NCI-H524 treated with DMSO at 0.1 percent for 48 hours (cell line): ENCODE results near the gene NHLRC4.

Source experiments
- DNase-seq: peaks from one replicate; lab custom pipeline; 2025; lab: John Stamatoyannopoulos, UW

NHLRC4 gene, protein sequence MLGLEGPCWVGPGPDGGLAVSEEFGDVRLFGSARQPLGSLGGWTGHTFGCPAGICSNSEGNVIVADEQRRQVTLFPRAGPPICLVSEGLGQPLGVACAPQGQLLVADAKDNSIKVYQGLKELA

DNA sequence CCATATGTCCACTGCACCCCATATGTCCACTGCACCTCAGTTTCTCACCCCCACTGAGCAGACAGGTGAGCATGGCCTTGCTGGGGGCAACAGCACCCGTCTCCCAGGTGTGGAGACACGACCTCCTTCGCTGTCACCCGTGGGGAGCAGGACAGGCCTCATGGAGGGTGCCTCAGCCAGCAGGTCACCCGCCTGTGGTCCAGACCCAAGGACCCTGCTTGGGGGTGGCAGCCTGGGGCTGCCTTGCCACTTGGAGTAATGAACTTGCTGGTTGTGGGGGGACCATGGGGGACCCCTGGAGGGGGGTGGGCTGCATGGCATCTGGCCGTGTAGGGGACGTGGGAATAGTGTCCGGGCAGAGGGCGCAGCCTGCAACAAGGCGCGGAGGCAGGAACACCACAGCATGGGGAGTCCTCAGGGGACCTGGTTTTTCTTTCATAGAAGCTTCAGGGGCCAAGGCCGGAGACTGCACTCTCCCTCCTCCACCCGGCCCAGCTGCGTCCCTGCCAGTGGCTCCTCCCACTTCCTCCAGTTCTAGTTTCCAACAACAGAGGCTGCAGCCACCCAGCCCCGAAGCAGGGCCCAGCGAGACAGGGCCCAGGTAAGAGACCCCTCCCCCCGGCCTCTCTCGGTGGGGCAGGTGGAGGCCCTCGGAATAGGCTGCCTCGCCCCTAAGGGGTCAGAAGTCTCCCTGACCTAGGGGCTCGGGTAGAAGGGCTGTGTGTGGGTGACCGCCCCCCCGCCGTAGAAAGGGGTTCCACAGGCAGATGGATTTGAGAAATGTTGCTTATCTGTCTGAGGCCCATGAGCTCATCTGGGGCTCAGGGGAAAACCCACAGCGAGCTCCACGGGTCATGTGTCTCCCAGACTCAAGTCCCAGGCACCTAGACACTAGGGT, at the start of gene NHLRC4:
TSS of gene NHLRC4 (plus strand) at position 531 of the 898 bp plus-strand sequence. CDS start 1,043 bp downstream, outside the sequence.
- no peak for DNase-seq

DNA sequence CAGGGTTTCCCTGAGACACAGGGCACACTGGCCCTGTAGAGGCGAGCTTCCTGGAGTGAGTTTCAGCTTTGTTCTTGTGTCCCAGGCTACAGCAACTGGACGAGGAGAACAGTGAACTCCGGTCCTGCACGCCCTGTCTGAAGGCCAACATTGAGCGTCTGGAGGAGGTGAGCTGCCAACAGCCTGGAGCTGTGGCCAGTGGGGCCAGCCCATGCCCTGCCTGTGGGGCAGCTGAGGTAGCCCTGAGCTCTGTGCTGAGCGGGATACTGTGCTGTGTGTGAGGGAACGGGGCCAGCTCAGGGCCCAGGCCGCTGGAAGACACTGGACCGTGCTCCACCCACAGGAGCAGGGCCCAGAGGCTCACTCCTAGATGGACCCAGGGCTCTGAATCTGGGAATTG, 47.9 kb upstream of the NHLRC4 start:
- DNase-seq, result no peak

DNA sequence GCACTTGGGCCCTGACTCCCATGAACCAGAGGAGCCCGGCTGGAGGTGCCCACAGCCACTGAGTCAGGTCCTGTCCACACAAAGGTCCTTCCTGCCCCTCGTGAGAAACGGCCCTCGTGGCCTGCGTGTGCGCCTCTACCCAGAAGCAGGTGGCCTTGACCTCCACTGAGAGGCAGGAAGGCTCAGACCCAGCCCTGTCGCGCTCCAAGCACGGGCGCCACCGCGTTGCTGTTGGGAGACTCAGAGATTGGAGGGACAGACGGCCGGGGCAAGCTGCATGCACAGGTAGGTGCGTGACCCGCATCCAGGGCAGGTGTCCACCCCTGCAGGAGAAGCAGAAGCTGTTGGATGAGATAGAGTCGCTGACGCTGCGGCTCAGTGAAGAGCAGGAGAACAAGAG, 47.4 kb upstream of the NHLRC4 start:
- no peak for DNase-seq

DNA sequence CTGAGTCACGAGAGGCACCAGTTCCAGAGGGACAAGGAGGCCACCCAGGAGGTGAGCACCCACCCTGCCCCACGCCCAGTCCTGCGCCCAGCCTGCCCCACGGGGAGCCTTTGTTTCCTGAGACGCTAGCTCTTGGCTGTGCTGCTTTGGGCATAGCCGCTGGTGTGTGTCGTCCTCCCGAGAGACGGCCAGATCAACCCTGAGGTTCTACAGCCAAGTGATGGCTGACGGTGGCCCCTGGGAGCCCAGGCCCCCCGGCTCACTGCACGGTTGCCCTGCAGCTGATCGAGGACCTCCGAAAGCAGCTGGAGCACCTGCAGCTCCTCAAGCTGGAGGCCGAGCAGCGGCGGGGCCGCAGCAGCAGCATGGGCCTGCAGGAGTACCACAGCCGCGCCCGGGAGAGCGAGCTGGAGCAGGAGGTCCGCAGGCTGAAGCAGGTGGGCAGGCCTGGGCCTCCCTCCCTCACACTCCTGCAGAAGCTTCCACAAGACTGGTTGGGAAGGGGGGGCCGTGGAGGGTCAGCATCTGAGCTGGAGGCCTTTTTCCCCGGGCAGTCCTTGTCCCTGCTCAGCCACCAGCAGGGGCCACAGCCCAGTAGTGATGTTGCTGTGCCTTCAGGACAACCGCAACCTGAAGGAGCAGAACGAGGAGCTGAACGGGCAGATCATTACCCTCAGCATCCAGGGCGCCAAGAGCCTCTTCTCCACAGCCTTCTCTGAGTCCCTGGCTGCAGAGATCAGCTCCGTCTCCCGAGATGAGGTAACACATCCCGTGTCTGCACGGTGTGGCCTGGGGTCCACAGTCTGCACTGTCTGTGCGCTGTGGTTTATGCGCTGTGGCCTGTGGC, 46.7 kb upstream of the NHLRC4 start:
- DNase-seq, result no peak

DNA sequence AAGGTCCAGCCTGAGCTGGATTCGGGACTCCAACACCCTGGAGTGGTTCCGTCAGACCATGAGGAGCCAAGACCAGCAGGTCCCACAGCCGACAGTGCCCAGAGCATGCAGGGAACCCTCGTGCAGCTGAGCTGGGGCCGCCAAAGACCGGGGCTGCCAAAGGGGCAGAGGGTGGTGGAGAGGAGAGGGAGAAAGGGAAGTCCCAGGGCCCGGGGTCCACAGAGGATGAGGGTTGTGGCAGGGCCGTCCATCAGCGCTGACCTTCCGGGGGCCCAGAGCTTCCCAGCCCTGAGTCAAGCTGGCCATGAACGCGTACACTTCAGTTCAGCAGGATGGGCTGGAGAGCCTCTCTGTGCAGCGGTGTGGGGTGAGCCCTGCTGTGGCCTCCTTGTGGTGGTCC, 46.0 kb upstream of the NHLRC4 start:
- no peak for DNase-seq

DNA sequence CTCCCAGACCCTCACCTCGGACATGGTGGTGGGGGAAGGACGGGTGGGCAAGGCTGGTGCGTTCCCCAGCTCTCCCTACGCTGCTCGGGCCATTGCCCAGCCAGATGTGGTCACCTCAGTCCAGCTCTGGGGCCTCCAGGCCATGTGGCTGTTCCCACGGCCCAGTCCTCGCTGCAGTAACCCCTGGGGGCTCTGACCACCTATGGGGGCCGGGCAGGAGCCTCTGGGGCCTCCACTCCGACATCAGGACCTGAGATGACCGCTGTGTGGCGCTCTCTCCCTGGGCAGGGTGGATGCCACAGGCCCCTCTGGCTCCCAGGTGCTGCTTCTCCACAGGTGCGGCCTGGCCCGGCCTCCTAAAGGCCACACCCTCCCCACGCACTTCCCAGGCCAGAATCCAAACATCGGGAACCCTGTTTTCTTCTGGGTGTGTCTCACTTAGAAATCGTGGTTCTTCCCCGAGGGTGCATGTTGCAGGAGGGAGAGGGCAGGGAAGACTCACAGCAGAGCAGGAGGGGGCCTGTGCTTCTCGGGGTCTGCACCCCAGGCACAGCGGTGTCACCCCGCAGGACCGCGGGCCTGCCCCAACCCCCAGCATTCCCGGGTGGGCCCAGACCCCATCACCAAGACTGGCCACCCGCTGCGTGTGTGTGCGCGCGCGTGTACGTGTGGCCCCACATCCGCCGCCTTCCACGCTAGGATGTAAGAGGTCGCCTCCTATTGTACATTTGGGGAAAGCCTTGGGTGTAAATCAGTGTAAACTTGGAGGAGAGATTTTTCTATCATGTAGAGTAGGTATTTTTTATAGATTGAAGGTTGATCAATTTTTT, 45.2 kb upstream of the NHLRC4 start:
- no peak for DNase-seq

DNA sequence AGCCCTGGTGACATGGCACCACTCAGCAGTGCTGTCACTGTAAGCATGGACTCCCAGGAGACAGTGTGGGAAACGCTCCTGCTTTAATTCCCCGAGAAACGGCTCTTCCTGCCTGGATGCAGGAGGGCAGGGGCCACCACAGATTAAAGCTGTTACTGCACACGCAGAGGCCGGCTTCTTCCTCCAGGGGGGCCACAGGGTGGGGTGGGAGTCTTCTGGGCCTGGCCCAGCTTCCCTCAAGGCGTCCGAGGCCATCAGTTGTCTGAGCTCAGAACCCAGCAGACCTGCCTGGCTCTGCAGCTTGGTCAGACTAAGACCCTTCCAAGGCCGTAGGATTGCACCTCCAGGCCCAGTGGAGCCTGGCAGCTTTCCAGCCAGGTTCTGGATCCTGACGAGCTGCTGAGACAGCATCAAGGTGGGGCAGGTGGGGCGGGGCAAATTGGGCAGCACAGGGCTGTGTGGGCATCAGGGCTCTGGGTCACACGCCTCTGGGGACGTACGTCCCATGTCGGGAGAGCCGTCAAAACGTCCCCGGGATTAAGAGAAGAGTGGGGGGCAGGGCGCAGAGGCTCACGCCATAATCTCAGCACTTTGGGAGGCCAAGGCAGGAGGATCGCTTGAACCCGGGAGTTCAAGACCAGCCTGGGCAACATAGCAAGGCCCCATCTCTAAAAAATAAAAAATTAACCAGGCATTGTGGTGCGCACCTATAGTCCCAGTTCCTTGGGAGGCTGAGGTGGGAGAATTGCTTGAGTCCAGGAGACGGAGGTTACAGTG, 44.3 kb upstream of the NHLRC4 start:
- no peak for DNase-seq

DNA sequence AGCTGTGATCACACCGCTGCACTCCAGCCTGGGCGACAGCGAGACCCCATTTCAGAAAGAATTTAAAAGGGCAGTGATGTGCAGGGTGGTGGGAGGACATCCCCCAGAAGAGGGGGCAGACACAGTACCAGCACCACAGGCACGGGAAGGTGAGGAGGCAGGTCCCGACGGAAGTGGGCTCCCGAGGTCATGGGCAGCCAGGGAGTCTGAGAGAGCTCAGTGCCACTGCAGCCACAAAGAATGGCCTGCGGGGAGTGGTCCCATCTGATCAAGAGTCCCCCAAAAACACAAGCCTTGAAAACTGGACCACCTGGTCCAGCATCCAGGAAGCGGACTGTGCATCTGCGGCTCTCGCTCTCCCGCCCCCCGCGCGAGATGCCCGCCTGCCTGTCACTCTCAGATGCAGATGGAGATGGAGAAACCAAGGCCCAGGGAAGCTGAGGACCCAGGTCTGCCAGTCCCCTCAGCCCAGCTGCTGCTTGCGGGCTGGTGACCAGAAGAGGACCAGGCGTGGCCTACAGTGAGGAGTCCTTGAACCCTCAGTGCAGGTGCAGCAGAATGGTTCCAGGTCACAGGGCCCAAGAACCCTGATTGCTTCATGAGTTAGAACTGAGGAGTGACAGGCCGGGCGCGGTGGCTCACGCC, 43.6 kb upstream of the NHLRC4 start:
- no peak for DNase-seq

DNA sequence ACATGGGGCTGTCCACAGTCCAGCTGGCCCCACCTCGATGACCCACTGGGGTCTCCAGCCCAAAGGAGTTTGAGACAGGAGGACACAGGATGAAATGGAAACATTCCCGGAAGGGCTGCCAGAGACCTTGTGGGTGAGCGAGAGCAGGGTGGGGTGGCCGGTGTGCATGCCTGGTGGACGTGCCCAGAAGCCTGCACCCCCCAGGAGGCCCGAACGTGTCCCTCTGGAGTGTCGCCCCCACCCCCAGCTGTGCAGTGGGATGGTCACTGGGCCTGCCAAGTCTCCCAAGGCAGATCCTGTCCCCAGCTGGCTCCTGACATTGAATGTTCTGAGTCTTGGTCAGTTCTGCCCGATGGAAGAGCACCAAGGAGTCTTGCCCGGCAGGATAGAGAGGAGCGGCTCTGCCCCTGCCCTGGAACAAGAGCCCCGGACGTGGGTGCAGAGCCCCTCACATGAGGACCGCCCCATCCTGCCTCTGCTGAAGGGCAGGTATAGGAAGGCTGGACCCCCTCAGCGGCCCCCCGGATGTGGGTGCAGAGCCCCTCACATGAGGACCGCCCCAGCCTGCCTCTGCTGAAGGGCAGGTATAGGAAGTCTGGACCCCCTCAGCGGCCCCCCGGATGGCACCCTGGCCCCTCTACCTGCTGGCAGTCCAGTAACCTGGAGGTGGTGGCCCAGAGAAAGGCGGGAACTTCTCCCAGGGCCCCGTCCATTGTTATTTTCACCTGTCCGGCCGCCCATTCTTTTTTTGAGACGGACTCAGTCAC, 42.3 kb upstream of the NHLRC4 start:
- no peak for DNase-seq

DNA sequence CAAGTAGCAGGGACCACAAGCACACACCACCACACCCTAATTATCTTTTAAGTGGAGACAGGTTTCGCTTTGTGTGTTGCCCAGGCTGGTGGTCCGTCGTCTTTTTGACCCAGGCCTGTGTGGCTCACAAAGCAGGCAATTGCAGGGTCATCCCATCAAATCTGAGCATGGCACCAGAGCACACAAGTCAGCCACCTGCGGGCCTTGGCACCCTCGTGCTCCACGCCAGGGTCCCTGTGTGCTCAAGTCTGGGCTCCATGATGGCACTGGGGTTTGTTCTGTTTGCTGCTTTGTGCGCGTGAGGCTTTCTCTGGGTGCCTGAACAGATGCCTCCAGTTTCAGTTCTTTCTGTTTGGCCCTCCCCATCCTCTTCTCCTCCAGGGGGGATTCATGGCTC, 41.7 kb upstream of the NHLRC4 start:
- no peak for DNase-seq

DNA sequence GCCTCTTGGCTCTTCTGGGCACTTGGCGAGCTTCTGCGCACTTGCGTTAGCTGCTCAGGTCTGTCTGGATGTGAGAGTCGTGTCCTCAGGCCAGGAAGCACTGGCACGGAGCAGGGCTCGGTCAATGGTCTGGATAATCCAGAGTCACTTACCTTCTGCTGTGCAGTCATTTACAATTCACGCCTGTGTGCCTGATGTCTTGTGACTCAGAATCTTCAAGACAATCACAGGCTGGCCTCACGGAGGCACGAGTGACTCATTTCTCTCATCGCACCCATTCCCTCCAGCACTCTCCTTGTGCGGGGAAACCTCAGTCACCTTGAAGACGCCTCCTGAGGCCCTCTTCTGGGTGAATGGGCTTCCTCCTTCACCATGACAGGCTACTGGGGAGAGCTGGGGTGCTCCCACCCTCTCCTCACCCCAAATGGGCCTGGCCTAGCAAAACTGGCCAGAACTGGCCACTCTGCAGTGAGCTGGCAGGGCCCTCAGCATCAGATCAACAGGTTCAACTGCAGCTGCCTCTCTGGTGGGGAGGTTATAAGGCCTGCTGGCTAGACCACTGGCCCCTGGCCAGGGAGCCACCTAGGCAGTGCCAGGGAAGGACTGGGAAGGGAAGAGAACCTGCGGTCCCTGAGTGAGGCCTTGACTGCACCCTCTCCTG, 41.2 kb upstream of the NHLRC4 start:
- DNase-seq, result no peak

DNA sequence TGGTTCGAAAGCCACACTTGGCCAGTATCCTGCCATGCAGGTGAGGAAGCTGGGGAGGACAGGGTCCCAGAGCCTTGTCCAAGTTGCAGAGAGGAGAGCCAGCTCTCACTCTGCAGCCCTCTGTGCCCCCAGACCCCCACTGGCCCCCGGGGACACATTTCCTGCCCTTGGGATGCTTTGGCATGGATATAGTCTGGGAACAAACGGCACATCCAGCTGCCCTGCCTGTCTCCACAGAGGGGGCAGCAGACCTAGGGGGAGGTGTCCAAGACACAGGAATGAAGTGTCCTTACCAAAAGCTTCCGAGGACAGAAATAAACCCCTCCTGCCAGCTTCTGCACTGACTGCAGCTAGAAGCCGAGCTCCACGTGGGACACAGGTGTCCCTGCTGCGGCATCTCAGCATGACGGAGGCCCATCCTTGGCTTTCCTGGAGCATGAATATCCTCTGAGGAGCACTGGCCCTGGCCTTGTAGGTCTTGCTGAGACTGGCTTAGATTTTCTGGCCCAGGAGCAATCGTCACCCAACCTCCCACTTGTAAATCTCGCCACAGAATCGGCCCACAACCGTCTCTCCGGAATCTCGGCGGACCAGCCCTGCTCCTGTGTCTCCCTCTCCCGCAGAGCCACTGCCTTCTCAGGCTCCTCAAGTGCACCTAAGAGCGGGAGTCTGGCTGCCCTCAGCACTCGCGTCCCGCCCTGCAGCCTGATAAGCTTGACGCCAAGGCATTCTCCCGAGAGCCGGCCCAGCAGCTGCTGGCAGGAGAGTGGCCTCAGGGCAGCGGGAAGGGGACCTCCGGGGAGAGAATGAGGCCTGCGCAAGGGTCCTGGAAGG, 40.4 kb upstream of the NHLRC4 start:
- no peak for DNase-seq

DNA sequence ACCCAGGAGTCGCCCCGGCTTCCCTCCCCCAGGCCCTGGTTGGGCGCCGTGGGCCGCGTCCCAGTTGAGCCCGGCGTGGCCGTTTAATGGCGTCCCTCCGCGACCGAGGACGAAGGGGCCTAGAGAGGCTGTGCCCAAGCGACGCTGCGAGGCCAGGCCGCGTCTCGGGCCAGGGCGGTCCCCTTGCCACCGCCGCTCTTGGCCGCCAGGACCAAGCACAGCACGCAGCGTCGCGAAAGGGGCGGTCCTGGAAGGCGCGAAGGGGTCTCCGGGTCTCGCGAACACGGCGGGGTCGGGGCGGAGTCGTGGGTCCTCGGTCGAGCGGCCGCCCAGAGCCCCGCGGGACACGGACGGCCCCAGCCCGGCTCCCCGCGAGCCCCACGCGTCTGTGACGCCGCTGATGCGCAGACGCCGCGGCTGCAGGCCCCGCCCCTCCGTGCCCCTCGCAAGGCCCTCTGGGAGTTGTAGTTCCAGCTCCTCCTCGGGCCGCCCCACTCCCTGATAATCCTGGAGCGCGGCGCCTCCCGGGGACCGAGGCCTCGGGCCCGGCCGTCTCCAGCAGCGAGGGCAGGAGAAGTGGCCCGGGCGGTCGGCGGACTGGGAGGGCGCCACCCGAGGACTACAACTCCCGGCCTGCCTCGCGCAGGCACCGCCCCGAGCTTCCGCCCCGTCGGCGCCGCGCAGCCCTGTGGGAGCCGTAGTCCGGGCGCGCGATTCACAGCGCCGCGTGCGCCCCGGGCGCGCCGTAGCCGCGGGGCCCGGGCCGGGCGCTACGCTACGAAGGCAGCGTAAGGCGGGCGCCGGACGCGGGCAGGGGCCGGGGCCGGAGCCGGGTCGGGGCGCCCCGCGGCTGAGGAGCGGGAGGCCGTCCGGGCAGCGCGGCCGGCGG, 39.5 kb upstream of the NHLRC4 start, which contains the start of gene CAPN15:
TSS of gene CAPN15 (plus strand) at position 698 of the 889 bp plus-strand sequence. CDS start 19,127 bp downstream, outside the sequence.
- DNase-seq, result peak; percentile 50

DNA sequence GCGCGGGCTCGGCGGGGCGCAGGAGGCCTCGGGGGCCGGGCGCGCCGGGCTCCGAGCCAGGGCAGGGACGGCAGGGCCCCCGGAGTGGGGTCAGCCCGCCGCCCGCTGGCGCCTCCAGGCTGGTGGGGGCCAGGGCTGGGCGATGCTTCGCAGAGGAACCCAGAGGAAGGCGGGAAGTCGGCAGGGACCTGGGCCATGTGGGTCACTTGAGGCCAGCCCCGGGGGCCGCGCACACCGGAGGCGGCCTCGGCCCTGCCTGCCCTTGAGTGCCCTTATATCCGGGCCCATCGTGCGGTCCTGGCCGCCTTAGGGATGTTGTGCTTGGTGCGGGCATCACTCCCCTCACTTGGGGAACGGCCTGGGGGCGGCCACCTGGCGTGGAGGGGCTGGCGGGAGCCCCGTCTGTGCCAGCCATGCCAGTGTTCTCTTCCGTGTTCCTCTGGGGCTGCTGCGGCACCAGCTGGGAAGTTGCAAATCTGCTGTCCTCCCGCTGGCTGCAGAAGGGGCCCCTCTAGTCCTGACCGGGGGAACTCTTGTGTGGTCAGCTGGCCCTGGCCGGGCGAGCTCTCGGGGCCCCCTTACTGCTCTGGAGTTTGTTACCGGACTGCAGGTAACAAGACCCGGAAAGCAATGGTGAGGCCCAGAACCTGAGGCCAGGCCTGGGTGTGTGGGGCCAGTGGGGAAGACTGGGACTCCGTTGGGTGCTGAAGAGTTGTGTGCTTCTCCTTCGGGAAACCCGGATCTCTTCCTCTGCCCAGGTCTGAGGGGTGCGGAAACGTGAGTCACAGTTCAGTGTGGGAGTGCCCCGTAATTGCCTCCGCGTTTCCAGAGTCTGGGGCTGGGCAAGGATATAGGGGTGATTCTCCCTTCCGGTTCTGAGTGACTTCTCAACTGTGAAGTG, 38.4 kb upstream of the NHLRC4 start:
- DNase-seq, result no peak

DNA sequence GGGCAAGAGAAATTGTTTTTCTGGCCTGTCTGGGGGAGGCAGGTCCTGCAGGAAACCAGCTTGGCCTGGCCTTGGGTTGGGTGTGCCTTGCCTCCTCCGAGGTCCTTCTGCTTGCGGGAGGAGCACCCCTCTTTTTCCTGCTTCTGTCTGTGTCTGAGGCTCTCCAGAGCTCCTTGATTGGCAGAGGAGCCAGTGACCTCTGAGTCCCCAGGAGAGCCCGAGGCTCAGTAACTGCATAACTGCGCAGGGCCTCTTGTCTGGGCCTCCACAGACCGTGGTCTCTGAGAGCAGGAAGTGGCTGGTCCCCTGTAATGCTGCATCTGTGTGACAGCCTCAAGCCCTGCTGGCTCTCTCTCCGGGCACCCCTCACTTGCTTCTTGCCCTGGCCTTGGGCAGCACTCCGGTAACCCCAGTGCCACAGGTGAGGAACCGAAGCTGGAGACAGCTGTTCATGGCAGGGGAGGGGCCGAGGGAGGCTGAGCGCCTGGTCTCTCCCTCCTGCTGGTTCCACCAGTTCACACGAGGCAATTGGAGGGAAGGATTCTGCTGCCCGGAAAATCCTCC, 37.7 kb upstream of the NHLRC4 start:
- DNase-seq, result no peak
